Suppressor macrophage (primary cell): ENCODE data around the gene ZFHX3.
A peak's percentile ranks its signal among the peaks of the same experiment; 100 is the strongest.

Source experiments
- DNase-seq, 4 experiments: peaks; one replicate each; pipeline ENCODE4 v3.0.0-alpha.2; 2020 to 2022

ZFHX3 gene

GRCh38 chr16:72926177-72927070 is 121.5 kb downstream of the ZFHX3 start:
- DNase-seq: no peak

DNA sequence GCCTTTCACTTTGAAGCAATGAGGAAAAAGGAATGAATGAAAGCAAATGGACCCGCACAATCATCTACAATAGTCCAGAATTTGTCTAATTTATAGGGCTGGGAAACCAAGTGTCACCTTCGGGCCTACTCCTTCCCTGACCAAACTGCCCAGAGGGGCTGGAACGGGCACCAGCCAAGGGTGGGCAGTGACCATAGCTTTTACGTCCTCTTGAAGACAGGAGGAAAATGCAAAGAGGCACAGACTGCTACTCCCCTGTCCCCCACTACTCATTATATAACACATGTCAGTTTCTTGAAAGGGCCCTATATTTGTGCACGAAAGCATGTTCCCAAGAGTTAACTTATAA is 122.3 kb downstream of the ZFHX3 start:
- DNase-seq: no peak

DNA sequence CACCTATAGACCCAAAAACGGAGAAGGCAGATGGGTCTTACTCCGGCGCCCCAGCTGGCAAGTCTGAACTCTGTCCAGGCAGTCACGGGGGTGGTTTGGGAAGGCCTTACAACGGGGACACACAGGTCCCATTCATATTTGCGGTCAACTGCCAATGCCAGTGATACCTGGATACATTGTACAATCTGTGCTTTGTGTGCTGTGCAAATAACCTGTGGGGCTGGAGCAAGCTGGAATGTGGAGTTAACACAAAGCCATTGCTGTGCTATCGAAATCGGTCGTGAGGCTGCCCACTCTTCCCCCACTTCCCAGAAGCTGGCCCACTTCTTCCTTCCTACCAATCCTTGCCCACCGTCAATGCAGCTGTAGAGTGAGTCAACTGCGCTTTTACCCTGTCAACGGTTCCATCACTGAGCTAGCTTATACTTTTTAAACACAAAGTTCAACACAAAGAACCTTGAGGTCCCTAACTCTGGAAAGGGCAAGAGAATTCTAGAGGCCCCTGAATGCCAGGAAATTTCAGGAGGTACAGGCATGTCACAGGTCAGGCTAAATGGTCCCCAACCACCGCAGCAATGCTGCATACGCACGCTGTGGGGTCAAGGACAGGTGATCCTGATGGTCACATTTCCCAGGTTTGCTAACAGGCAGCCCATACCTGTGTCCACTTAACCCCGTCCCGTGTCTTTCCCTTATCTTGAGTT is 122.8 kb downstream of the ZFHX3 start:
- no peak for DNase-seq

GRCh38 chr16:72924537-72924926 is 123.4 kb downstream of the ZFHX3 start:
- DNase-seq: peak; percentile 16 to 46 (median 28)

- DNase-seq: no peak
These were observed 124.2 kb downstream of the ZFHX3 start for GRCh38 chr16:72923757-72924156.

DNA sequence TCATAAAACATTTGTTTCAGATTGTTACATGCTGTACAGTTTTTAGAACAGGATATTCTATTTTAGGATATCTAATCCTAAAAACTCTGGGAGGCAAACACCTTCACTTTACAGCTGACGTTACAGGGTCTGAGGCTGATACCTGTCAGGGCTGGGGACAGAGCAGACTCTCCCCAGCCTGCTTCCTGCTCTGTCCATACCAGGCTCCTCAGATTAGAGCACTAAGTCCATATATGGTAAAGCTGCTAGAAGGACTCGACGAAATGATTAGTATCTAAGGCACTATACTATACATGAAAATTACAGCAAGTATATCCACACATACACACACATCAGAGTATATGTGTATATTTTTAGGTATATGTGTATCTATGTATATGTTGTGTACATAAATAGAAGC is 125.2 kb downstream of the ZFHX3 start:
- DNase-seq: no peak

DNA sequence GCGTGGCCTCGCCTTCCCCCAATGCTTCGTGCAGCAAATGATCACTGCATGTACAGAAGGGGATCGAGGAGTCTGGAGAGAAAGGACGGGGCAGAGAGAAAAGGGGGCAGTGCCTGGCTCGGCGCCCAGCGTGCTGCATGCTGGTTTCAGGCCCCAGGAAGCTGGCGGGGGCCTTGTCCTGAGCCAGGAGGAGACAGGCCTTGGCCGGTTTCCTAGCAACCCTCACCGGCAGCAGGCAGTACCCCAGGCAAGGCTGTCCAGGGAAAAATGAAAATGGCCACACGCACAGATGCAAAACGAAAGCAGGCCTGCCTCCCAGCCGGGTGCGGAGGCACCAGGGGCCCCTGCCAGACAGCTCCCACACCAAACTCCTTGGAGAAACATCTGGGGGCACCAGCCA is 126.3 kb downstream of the ZFHX3 start:
- DNase-seq: no peak

- DNase-seq: peak in 2 of 4 experiments; percentile 37 to 49
These were observed 126.8 kb downstream of the ZFHX3 start for GRCh38 chr16:72921106-72921505.

DNA sequence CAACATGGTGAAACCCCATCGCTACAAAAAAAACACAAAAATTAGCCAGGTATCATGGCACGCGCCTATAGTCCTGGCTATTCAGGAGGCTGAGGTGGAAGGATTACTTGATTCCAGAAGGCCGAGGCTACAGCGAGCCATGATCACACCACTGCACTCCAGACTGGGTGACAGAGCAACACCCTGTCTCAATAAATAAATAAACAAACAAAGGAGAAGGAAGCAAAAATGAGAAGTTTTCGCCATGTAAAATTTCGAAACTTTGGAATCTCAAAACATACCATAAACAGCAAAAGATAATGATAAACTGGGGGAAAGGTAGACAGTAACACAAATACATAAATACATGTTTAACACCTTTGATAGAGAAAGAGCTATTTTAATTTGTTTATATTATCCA is 130.9 kb downstream of the ZFHX3 start:
- DNase-seq: peak in 3 of 4 experiments; percentile 34 to 51 (median 41)

DNA sequence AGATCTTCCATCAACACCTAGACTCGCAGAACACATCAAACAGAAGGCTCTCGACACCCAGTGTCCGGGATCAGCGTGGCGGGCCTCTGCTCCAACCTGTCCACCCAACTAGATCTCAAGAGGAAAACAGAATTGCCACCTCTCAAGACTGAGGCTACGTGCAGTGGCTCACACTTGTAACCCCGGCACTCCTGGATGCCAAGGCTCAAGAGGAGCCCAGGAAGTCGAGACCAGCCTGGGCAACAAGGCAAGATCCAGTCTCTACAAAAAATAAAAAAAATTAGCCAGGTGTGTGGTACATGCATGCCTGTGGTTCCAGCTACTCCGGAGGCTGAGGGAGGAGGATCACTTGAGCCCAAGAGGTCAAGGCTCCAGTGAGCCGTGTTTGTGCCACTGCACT is 132.6 kb downstream of the ZFHX3 start:
- DNase-seq: no peak

DNA sequence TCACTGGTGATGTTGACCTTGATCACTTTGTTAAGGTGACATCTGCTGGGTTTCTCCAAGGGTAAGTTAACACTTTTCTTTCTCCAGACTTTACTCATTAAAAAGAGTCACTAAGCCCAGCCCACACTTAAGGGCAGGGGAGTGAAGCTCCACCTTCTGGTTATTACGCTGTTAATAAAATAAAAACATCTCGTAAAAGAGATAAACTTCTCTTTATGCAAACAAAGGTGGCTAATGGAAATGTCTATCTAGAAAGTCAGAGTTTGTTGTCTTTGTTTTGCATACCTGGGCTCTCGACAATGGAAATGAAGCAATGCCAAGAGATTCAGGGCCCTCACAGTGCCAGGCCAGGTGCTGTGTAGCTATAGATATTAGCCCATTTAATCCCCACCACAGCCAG is 134.4 kb downstream of the ZFHX3 start:
- no peak for DNase-seq

DNA sequence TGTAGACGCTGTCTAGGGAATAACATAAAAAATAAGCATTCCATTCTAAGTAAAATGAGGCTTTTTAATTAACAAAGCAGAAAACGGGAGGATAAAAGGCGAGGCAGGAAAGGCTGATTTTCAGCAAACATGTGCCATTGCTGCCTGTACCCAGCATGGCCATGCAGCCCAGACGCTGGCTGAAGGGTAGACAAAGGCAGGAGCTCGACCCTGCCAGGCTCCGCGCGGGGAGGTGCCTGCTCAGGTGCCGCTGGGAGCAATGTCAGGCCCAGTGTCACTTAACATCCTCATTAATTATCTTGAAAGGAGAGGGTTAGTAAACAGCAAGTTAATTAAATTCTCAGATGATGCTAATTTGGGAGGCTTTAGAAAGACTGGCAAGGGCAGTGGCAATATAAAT is 136.0 kb downstream of the ZFHX3 start:
- DNase-seq: no peak

GRCh38 chr16:72910875-72911274 is 137.1 kb downstream of the ZFHX3 start:
- DNase-seq: no peak

DNA sequence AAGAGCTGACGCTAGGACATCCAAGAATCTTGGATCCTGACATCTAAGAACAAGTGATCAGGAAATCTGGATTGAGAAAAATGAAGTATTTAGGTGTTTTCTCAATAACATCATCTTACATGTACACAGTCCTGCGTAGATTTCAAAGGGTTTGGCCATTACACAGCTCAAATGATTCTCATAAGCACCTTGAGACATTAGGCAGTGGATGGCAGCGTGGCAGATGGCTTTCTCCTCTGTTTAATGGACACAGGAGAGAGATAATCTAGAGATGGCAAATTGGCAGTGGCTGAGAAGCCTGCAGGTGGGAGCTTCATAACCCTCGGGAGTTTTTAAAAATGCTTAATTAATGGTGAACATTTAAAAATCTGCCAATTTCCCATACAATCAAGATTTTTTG is 137.5 kb downstream of the ZFHX3 start:
- DNase-seq: no peak

- DNase-seq: no peak
These were observed 138.7 kb downstream of the ZFHX3 start for GRCh38 chr16:72909196-72909595.

DNA sequence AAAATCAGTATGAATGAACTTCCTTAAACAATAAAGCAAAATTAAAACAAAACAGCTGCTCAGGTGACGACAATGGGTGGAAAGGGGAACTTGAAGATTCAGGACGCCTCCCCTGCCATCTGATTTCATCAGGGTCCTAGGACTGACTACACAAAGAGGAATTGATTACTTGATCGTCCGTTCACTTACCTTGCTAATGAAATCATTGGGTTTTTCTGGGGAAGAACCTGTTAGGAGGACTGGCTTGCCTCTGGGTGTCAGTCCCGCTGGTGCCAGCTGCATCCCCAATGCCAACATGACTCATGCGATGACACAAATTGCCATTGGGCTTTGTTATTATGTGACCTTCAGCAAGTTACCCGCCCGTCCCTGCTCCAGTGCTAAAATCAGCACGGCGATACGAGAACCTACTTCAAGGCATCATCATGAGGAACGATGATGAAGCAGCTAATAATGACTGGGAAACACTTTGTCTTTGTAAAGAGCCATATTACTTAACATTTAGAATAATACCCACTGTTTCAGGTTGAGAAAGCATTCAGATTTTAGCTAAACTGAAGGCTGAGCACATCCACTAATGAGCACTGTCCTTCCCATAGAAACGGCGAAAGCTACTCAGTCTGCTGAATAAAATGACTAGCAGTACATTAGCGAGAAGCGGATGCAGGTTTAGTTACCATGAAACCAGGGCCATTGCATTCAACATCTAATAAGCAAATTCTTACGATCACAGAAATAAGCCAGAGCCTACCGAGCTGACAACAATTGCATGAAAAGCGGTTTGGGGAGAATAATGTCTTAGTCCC is 139.4 kb downstream of the ZFHX3 start:
- peak; percentile 65 to 90 (median 68) for DNase-seq

DNA sequence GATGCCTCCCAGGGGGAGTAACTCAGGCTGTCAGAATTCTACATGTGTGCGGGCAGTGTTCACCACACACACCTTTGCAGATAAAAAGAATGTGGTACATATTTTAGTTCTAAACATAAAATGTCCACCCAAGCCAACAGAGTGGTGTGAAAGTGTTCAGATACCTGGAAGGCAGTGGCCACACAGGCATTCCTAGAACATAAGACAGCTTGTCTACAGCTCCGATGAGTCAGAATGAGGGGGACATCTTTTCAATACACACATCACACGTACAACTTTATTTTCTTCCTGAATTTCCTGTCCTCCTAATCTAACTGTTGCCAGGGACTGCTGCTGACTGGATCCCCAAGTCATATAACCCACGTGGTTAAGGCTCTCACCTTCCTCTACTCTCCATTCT is 142.3 kb downstream of the ZFHX3 start:
- no peak for DNase-seq

GRCh38 chr16:72903176-72903575 is 144.8 kb downstream of the ZFHX3 start:
- no peak for DNase-seq

GRCh38 chr16:72902206-72902605 is 145.7 kb downstream of the ZFHX3 start:
- DNase-seq: no peak

DNA sequence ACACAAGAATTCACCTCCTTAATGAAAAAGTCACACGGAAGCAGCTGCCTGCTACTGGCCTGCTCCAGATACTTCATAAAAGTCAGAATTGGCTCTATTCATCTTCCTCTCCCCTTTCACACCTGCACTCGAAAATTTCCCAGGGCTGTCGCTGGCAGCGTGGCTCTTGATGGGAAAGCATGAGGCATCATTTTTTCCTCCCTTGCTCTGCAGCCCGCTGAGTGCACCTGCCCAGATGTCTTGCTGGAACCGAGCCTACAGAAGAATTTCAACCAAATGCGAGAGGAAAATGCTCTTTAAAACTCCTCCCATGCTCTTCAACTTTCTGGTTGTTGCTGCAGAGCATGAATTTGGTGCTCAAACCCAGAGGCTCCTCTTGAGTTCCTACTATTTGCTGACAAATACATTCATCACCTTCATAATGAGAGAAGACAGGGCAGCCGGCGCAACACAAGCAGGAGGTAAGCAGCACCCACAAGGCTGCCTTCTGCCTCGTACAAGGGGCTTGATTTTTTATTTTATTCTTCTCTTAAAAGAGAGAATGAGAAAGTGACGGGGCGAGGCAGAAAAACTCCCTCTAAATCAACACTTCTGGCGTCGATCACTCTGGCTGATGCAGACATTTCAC is 146.8 kb downstream of the ZFHX3 start:
- DNase-seq: no peak

GRCh38 chr16:72898216-72898825 is 149.6 kb downstream of the ZFHX3 start:
- peak; percentile 23 to 51 (median 48) for DNase-seq

DNA sequence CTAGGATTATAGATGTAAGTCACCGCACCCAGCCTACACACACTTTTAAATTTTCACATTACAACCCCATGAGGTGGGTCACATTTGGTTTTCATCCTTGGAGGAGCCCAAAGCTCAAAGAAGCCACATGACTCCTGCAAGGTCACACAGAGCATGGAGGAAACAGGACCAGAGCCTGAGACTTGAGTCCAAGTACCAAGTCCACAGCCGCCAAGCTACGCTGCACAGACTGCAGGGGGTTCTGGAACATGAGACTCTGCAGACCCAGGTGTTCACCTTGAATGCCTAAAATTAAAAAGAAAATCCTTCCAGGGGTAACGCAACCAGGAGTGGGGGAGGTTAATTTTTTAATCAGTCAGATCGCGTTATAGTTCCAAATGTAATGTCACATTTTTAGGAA is 150.2 kb downstream of the ZFHX3 start:
- no peak for DNase-seq
